SU-DHL-6 (cell line): Measurements from ENCODE around the gene SCARF2.

ENCODE experiments used
- H2AFZ ChIP-seq: fragments of 200-600 bp; sonication (generic); 2 replicates; pipeline ENCODE4 v1.6.1; 2014; ENCODE audit warnings: low read depth, mild to moderate bottlenecking, moderate library complexity, mixed read lengths, antibody characterized with exemption, low read length; ENCODE audit not compliant: severe bottlenecking
- H3F3A ChIP-seq: fragments of 200-600 bp; shearing (Covaris generic); 2 replicates; pipeline ENCODE4 v1.6.0; 2016; ENCODE audit warnings: antibody characterized with exemption, mild to moderate bottlenecking; ENCODE audit not compliant: insufficient read depth
- H3K27ac ChIP-seq: fragments of 200-600 bp; sonication (generic); 2 replicates; pipeline ENCODE4 v1.5.1; 2016; ENCODE audit warnings: low read depth, mild to moderate bottlenecking, low read length, moderate library complexity, mixed read lengths
- H3K27me3 ChIP-seq: fragments of 200-600 bp; sonication (generic), shearing (Covaris generic); 2 replicates; pipeline ENCODE4 v1.6.0; 2014; ENCODE audit warnings: mild to moderate bottlenecking, low read length
- H3K36me3 ChIP-seq: fragments of 200-600 bp; sonication (generic); 2 replicates; pipeline ENCODE4 v1.6.1; 2014; ENCODE audit warnings: mild to moderate bottlenecking, low read length, mixed read lengths
- H3K4me2 ChIP-seq: fragments of 300-600, 200-600 bp; shearing (Covaris generic), sonication (generic); 2 replicates; pipeline ENCODE4 v1.6.0; 2014; ENCODE audit warnings: low read length, low read depth, mild to moderate bottlenecking; ENCODE audit not compliant: poor library complexity, severe bottlenecking
- H3K4me3 ChIP-seq: fragments of 200-600 bp; sonication (generic); 2 replicates; pipeline ENCODE4 v1.5.1; 2014; ENCODE audit warnings: antibody characterized with exemption, low read length, mild to moderate bottlenecking, mixed read lengths; ENCODE audit not compliant: insufficient read depth, poor library complexity, severe bottlenecking
- H3K79me2 ChIP-seq: fragments of 200-600 bp; sonication (generic); 2 replicates; pipeline ENCODE4 v1.6.1; 2014; ENCODE audit warnings: mild to moderate bottlenecking, low read length, moderate library complexity; ENCODE audit not compliant: insufficient read depth
- H3K9ac ChIP-seq: fragments of 200-600 bp; sonication (generic); 2 replicates; pipeline ENCODE4 v1.7.0; 2014; ENCODE audit warnings: mild to moderate bottlenecking, low read length
- H3K9me2 ChIP-seq: fragments of 200-600 bp; sonication (generic); replicated peaks from 2 replicates; pipeline ENCODE4 v1.6.1; 2014; ENCODE audit warnings: low read length; ENCODE audit not compliant: insufficient read depth
- H3K9me3 ChIP-seq: fragments of 200-600 bp; sonication (generic); 2 replicates; pipeline ENCODE4 v1.6.1; 2014; ENCODE audit warnings: low read length, mixed read lengths; ENCODE audit not compliant: insufficient read depth
- H4K20me1 ChIP-seq: fragments of 200-600 bp; sonication (generic); 2 replicates; pipeline ENCODE4 v1.6.1; 2014; ENCODE audit warnings: low read depth, mild to moderate bottlenecking, antibody characterized with exemption, low read length, moderate library complexity, mixed read lengths
- EZH2phosphoT487 ChIP-seq: fragments of 200-600 bp; sonication (generic), shearing (Covaris generic); conservative IDR thresholded peaks from 2 replicates; pipeline ENCODE4 v1.6.1; 2018; ENCODE audit warnings: mild to moderate bottlenecking, antibody characterized with exemption, low read length, moderate library complexity, mixed read lengths
- TF ChIP-seq, protein P1 (sequence below): fragments of 200-600 bp; sonication (generic); IDR thresholded peaks from one replicate; pipeline ENCODE4 v1.5.1; 2017; ENCODE audit warnings: antibody characterized with exemption, mild to moderate bottlenecking, low read length, moderate library complexity; ENCODE audit not compliant: insufficient read depth, poor library complexity, severe bottlenecking

SCARF2 gene

GRCh38 chr22:20450551-20450906 is 12.9 kb upstream of the SCARF2 start:
- no peaks in the 10 kb centered on the region for H3K79me2 ChIP-seq
- no peaks in the 10 kb centered on the region for H3F3A ChIP-seq
- H3K4me3 ChIP-seq: no peak overlapping the region
- H3K4me2 ChIP-seq: no peak overlapping the region
- H3K9me2 ChIP-seq: no peaks in the 10 kb centered on the region
- no peaks in the 10 kb centered on the region for H3K36me3 ChIP-seq
- no peak overlapping the region for H2AFZ ChIP-seq
- H3K9ac ChIP-seq: no peak overlapping the region
- H3K9me3 ChIP-seq: no peaks in the 10 kb centered on the region
- no peak for TF ChIP-seq EZH2phosphoT487
- TF ChIP-seq, protein P1, sequence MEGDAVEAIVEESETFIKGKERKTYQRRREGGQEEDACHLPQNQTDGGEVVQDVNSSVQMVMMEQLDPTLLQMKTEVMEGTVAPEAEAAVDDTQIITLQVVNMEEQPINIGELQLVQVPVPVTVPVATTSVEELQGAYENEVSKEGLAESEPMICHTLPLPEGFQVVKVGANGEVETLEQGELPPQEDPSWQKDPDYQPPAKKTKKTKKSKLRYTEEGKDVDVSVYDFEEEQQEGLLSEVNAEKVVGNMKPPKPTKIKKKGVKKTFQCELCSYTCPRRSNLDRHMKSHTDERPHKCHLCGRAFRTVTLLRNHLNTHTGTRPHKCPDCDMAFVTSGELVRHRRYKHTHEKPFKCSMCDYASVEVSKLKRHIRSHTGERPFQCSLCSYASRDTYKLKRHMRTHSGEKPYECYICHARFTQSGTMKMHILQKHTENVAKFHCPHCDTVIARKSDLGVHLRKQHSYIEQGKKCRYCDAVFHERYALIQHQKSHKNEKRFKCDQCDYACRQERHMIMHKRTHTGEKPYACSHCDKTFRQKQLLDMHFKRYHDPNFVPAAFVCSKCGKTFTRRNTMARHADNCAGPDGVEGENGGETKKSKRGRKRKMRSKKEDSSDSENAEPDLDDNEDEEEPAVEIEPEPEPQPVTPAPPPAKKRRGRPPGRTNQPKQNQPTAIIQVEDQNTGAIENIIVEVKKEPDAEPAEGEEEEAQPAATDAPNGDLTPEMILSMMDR: no peak
- no peaks in the 10 kb centered on the region for H3K27me3 ChIP-seq
- no peak overlapping the region for H3K27ac ChIP-seq
- H4K20me1 ChIP-seq: no peaks in the 10 kb centered on the region

DNA sequence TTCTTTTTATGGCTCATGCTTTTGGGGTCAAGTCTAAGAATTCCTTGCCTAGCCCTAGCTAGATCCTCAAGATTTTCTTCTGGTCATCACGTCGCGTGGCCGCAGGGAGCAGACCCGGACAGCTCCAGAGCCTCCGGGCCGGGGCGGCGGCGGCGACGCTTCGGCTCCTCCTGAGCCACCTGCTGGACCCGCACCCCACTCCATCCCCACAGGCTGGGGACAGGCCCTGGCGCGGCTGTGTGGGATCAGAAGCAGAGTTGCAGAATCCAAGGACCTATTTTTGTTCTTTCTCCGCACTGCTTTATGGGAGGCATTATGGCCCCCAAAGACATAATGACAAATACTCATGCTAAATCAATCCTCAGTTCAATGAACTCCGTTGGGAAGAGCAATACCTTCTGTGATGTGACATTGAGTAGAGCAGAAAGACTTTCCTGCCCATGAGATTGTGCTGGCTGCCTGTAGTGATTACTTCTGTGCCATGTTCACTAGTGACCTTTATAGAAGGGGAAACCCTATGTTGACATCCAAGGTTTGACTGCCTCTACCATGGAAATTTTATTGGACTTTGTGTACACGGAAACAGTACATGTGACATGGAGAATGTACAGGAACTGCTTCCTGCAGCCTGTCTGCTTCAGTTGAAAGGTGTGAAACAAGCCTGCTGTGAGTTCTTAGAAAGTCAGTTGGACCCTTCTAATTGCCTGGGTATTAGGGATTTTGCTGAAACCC is 12.4 kb upstream of the SCARF2 start:
- TF ChIP-seq, protein P1: no peak
- TF ChIP-seq EZH2phosphoT487: no peak
- Histone ChIP-seq H4K20me1 (no peaks in the 10 kb centered on the region), H3K79me2 (no peaks in the 10 kb centered on the region), H3K27ac (no peak overlapping the region), H3K27me3 (no peaks in the 10 kb centered on the region), H3K4me2 (no peak overlapping the region), H3K9me3 (no peaks in the 10 kb centered on the region), H3F3A (no peaks in the 10 kb centered on the region), H3K36me3 (no peaks in the 10 kb centered on the region), H3K4me3 (no peak overlapping the region), H3K9me2 (no peaks in the 10 kb centered on the region), H3K9ac (no peak overlapping the region), H2AFZ (no peak overlapping the region)

GRCh38 chr22:20448630-20449029 is 11.0 kb upstream of the SCARF2 start:
- H3K79me2 ChIP-seq: no peaks in the 10 kb centered on the region
- H3K4me3 ChIP-seq: no peak overlapping the region
- H3K36me3 ChIP-seq: no peaks in the 10 kb centered on the region
- H2AFZ ChIP-seq: no peak overlapping the region
- no peaks in the 10 kb centered on the region for H3K9me3 ChIP-seq
- no peaks in the 10 kb centered on the region for H3K9me2 ChIP-seq
- H3K27ac ChIP-seq: no peak overlapping the region
- no peaks in the 10 kb centered on the region for H3F3A ChIP-seq
- no peak for TF ChIP-seq EZH2phosphoT487
- TF ChIP-seq, protein P1: no peak
- no peaks in the 10 kb centered on the region for H4K20me1 ChIP-seq
- no peak overlapping the region for H3K9ac ChIP-seq
- H3K4me2 ChIP-seq: no peak overlapping the region
- no peaks in the 10 kb centered on the region for H3K27me3 ChIP-seq
